Measurements from ENCODE around the gene TXNDC2.

DNA sequence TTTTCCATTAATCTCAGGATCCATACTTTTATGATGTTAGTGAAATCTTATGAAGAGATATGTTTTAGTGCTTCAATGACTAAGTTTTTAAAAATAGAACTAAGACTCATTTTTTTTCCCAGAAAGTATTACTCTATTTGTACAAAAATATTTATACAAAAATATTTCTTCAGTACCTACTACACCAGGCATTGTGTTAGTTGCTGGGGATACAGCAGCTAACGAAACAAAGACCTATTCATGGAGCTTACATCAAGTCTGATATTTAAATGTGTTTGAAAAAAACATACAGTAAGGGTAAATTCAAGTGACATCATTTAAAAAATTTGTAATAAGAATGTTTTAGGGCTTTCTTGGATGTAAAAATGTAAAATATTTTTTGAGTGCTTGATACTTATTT lies 39.6 kb downstream of the TXNDC2 start:
- TF ChIP-seq, protein P1, sequence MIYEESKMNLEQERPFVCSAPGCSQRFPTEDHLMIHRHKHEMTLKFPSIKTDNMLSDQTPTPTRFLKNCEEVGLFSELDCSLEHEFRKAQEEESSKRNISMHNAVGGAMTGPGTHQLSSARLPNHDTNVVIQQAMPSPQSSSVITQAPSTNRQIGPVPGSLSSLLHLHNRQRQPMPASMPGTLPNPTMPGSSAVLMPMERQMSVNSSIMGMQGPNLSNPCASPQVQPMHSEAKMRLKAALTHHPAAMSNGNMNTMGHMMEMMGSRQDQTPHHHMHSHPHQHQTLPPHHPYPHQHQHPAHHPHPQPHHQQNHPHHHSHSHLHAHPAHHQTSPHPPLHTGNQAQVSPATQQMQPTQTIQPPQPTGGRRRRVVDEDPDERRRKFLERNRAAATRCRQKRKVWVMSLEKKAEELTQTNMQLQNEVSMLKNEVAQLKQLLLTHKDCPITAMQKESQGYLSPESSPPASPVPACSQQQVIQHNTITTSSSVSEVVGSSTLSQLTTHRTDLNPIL (CRISPR knock-in tag; IDR thresholded peaks at IDR 0.05; ENCODE audit: low read depth): no peak
- TF ChIP-seq ISL1 (CRISPR knock-in tag; IDR thresholded peaks at IDR 0.05) (no peak), RARB (CRISPR knock-in tag; IDR thresholded peaks at IDR 0.05) (no peak), PATZ1 (CRISPR knock-in tag; IDR thresholded peaks at IDR 0.05; ENCODE audit: borderline replicate concordance) (no peak), TCF4 (CRISPR knock-in tag; IDR thresholded peaks at IDR 0.05; ENCODE audit: borderline replicate concordance) (no peak), CSDC2 (CRISPR knock-in tag; IDR thresholded peaks at IDR 0.05) (no peak), ZNF70 (CRISPR knock-in tag; IDR thresholded peaks at IDR 0.05) (no peak), PPARA (CRISPR knock-in tag; IDR thresholded peaks at IDR 0.05; ENCODE audit: borderline replicate concordance) (no peak), GLIS3 (CRISPR knock-in tag; IDR thresholded peaks at IDR 0.05) (no peak)
- TF ChIP-seq, protein P2, sequence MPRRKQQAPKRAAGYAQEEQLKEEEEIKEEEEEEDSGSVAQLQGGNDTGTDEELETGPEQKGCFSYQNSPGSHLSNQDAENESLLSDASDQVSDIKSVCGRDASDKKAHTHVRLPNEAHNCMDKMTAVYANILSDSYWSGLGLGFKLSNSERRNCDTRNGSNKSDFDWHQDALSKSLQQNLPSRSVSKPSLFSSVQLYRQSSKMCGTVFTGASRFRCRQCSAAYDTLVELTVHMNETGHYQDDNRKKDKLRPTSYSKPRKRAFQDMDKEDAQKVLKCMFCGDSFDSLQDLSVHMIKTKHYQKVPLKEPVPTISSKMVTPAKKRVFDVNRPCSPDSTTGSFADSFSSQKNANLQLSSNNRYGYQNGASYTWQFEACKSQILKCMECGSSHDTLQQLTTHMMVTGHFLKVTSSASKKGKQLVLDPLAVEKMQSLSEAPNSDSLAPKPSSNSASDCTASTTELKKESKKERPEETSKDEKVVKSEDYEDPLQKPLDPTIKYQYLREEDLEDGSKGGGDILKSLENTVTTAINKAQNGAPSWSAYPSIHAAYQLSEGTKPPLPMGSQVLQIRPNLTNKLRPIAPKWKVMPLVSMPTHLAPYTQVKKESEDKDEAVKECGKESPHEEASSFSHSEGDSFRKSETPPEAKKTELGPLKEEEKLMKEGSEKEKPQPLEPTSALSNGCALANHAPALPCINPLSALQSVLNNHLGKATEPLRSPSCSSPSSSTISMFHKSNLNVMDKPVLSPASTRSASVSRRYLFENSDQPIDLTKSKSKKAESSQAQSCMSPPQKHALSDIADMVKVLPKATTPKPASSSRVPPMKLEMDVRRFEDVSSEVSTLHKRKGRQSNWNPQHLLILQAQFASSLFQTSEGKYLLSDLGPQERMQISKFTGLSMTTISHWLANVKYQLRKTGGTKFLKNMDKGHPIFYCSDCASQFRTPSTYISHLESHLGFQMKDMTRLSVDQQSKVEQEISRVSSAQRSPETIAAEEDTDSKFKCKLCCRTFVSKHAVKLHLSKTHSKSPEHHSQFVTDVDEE (CRISPR knock-in tag; IDR thresholded peaks at IDR 0.05): no peak

Data from SK-N-SH treated with all-trans-retinoic acid at 6 μM for 48 hours (cell line).